Mesenchymal stem cell (in vitro differentiated cells and primary cell): ENCODE data around the gene MACROD2.

Experiments used
- DNase-seq: peaks from one replicate; pipeline ENCODE4 v3.0.0-alpha.2; 2013
- H2AFZ ChIP-seq: one replicate; pipeline ENCODE4 v1.6.1; 2013; ENCODE audit warnings: low read depth, mild to moderate bottlenecking, control low read depth, inconsistent platforms, low read length, moderate library complexity
- H2AK5ac ChIP-seq: 2 replicates; pipeline ENCODE4 v1.6.1; 2013; ENCODE audit warnings: low read length, moderate library complexity, mild to moderate bottlenecking, inconsistent platforms; ENCODE audit not compliant: severe bottlenecking
- H2BK120ac ChIP-seq: one replicate; pipeline ENCODE4 v1.6.1; 2013; ENCODE audit warnings: low read depth, mild to moderate bottlenecking, inconsistent platforms, low read length, moderate library complexity
- H2BK12ac ChIP-seq, 2 experiments: one replicate each; pipeline ENCODE4 v1.6.1; 2013; ENCODE audit warnings: inconsistent platforms in 2 of 2, low read length in 2 of 2, mild to moderate bottlenecking in 2 of 2, moderate library complexity in 2 of 2, control low read depth in 1 of 2
- H2BK15ac ChIP-seq: one replicate; pipeline ENCODE4 v1.6.1; 2013; ENCODE audit warnings: mild to moderate bottlenecking, low read depth, inconsistent platforms; ENCODE audit not compliant: poor library complexity, severe bottlenecking
- H2BK5ac ChIP-seq: 2 replicates; pipeline ENCODE4 v1.6.1; 2013; ENCODE audit warnings: low read depth, mild to moderate bottlenecking, low read length, control low read depth, inconsistent platforms; ENCODE audit not compliant: poor library complexity, severe bottlenecking
- H3K14ac ChIP-seq, 2 experiments: one replicate each; pipeline ENCODE4 v1.6.1; 2013; ENCODE audit warnings: inconsistent platforms in 2 of 2, low read length in 2 of 2, control low read depth in 1 of 2, mild to moderate bottlenecking in 1 of 2, moderate library complexity in 1 of 2
- H3K18ac ChIP-seq, 2 experiments: one replicate each; pipeline ENCODE4 v1.6.1; 2013; ENCODE audit warnings: inconsistent platforms in 2 of 2, low read length in 2 of 2, control low read depth in 1 of 2, low read depth in 1 of 2, mild to moderate bottlenecking in 1 of 2
- H3K23ac ChIP-seq, 2 experiments: one replicate each; pipeline ENCODE4 v1.6.1; 2013; ENCODE audit warnings: inconsistent platforms in 2 of 2, low read length in 2 of 2, mild to moderate bottlenecking in 2 of 2, moderate library complexity in 2 of 2, control low read depth in 1 of 2
- H3K27ac ChIP-seq: 2 replicates; pipeline ENCODE4 v1.5.1; 2013; ENCODE audit warnings: mild to moderate bottlenecking, moderate library complexity, low read length, control low read depth, inconsistent platforms; ENCODE audit not compliant: poor library complexity, severe bottlenecking
- H3K27me3 ChIP-seq, 2 experiments: 2 replicates each; pipeline versions ENCODE4 v1.6.1 to v1.7.0; 2013; ENCODE audit warnings: low read length in 2 of 2, mild to moderate bottlenecking in 2 of 2, moderate library complexity in 2 of 2, control low read depth in 1 of 2, inconsistent platforms in 1 of 2; ENCODE audit not compliant: control insufficient read depth in 1 of 2, insufficient read depth in 1 of 2
- H3K36me3 ChIP-seq, 2 experiments: 2 replicates each; pipeline versions ENCODE4 v1.6.1 to v1.7.0; 2013; ENCODE audit warnings: low read length in 2 of 2, control low read depth in 1 of 2, inconsistent platforms in 1 of 2, low read depth in 1 of 2, mild to moderate bottlenecking in 1 of 2; ENCODE audit not compliant: insufficient read depth in 2 of 2, control insufficient read depth in 1 of 2
- H3K4ac ChIP-seq, 2 experiments: one replicate each; pipeline ENCODE4 v1.6.1; 2013; ENCODE audit warnings: inconsistent platforms in 2 of 2, low read length in 2 of 2, mild to moderate bottlenecking in 2 of 2, moderate library complexity in 2 of 2, control low read depth in 1 of 2, low read depth in 1 of 2
- H3K4me1 ChIP-seq: 2 replicates; pipeline ENCODE4 v1.6.1; 2013; ENCODE audit warnings: low read depth, low read length, control low read depth; ENCODE audit not compliant: control insufficient read depth, insufficient read depth
- H3K4me2 ChIP-seq: 2 replicates; pipeline ENCODE4 v1.6.1; 2013; ENCODE audit warnings: low read length, mild to moderate bottlenecking, inconsistent platforms; ENCODE audit not compliant: poor library complexity, severe bottlenecking
- H3K4me3 ChIP-seq, 2 experiments: 2 replicates each; pipeline versions ENCODE4 v1.5.1 to v1.7.0; 2013; ENCODE audit warnings: low read length in 2 of 2, mild to moderate bottlenecking in 2 of 2, control low read depth in 1 of 2, low read depth in 1 of 2; ENCODE audit not compliant: insufficient read depth in 1 of 2
- H3K79me1 ChIP-seq: replicated peaks from 2 replicates; pipeline ENCODE4 v1.6.1; 2013; ENCODE audit warnings: mild to moderate bottlenecking, control low read depth, low read length, inconsistent platforms; ENCODE audit not compliant: poor library complexity, severe bottlenecking
- H3K9ac ChIP-seq: 2 replicates; pipeline ENCODE4 v1.7.0; 2013; ENCODE audit warnings: mild to moderate bottlenecking, low read length, moderate library complexity
- H3K9me3 ChIP-seq: 2 replicates; pipeline ENCODE4 v1.7.0; 2013; ENCODE audit warnings: mild to moderate bottlenecking, low read length; ENCODE audit not compliant: control insufficient read depth
- H4K8ac ChIP-seq: one replicate; pipeline ENCODE4 v1.6.1; 2013; ENCODE audit warnings: inconsistent platforms, mild to moderate bottlenecking, low read length, moderate library complexity
- H4K91ac ChIP-seq: one replicate; pipeline ENCODE4 v1.6.1; 2013; ENCODE audit warnings: mild to moderate bottlenecking, low read length, inconsistent platforms
- WGBS: methylation state at CpG from one replicate; pipeline ENCODE4 v1.1.7; 2013; ENCODE audit warnings: mixed read lengths; 5-methylcytosine and 5-hydroxymethylcytosine counted together

The MACROD2 gene

GRCh38 chr20:14561741-14562221 lies 566.5 kb downstream of the MACROD2 start:
- H2BK120ac ChIP-seq = no peak overlapping the region
- H2AK5ac ChIP-seq = no peak overlapping the region
- no peaks in the 10 kb centered on the region for H3K27me3 ChIP-seq
- H4K8ac ChIP-seq = no peak overlapping the region
- no peak overlapping the region for H3K4me2 ChIP-seq
- H2BK15ac ChIP-seq = no peak overlapping the region
- H3K4me1 ChIP-seq = no peaks in the 10 kb centered on the region
- H3K4me3 ChIP-seq = no peak overlapping the region
- WGBS = 88% methylated on average over 5 of the region's 6 CpGs
- no peak overlapping the region for H4K91ac ChIP-seq
- H3K9ac ChIP-seq = no peak overlapping the region
- no peaks in the 10 kb centered on the region for H3K36me3 ChIP-seq
- no peak overlapping the region for H3K18ac ChIP-seq
- H3K23ac ChIP-seq = no peak overlapping the region
- no peak for DNase-seq
- H2BK12ac ChIP-seq = no peak overlapping the region
- no peaks in the 10 kb centered on the region for H3K79me1 ChIP-seq
- no peak overlapping the region for H3K14ac ChIP-seq
- no peak overlapping the region for H2BK5ac ChIP-seq
- H2AFZ ChIP-seq = no peak overlapping the region
- H3K4ac ChIP-seq = no peak overlapping the region
- no peaks in the 10 kb centered on the region for H3K9me3 ChIP-seq
- no peak overlapping the region for H3K27ac ChIP-seq

DNA sequence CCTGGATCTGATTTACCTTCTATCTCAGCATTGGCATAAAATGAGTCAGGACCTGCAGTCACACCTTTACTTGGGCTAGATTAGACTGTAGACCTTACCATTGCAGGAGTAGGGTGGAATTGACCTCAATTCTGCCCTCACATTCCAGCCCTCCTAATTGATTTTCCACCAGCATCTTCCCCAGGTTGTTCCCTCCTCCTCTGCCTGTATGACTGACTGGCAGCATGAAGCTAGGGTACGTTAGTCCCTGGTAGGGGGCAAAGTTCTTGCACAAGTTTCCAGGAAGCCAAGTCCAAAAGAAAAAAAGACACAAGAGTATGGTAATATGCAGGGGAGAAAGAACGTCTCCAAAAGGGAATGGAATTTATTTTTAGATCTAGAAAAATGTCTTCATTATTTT lies 567.7 kb downstream of the MACROD2 start:
- H3K14ac ChIP-seq = no peak overlapping the region
- DNase-seq = no peak
- no peaks in the 10 kb centered on the region for H3K27me3 ChIP-seq
- H2BK5ac ChIP-seq = no peak overlapping the region
- H2AK5ac ChIP-seq = no peak overlapping the region
- no peaks in the 10 kb centered on the region for H3K79me1 ChIP-seq
- no peak overlapping the region for H2BK12ac ChIP-seq
- H3K4ac ChIP-seq = no peak overlapping the region
- WGBS = no CpG with 5 or more reads among the region's 2 CpGs
- no peak overlapping the region for H3K23ac ChIP-seq
- no peak overlapping the region for H2AFZ ChIP-seq
- H3K36me3 ChIP-seq = no peaks in the 10 kb centered on the region
- no peak overlapping the region for H3K4me3 ChIP-seq
- no peak overlapping the region for H2BK120ac ChIP-seq
- H3K9me3 ChIP-seq = no peaks in the 10 kb centered on the region
- H3K18ac ChIP-seq = no peak overlapping the region
- H3K9ac ChIP-seq = no peak overlapping the region
- H4K8ac ChIP-seq = no peak overlapping the region
- H3K4me2 ChIP-seq = no peak overlapping the region
- H3K27ac ChIP-seq = no peak overlapping the region
- H4K91ac ChIP-seq = no peak overlapping the region
- H2BK15ac ChIP-seq = no peak overlapping the region
- H3K4me1 ChIP-seq = no peaks in the 10 kb centered on the region

GRCh38 chr20:14566505-14566904 lies 571.2 kb downstream of the MACROD2 start:
- Histone ChIP-seq H3K4ac (no peak overlapping the region), H2AK5ac (no peak overlapping the region), H4K8ac (no peak overlapping the region), H3K9ac (no peak overlapping the region), H3K27me3 (no peaks in the 10 kb centered on the region), H2BK120ac (no peak overlapping the region), H3K79me1 (no peaks in the 10 kb centered on the region), H3K18ac (no peak overlapping the region), H2AFZ (no peak overlapping the region), H3K4me1 (no peaks in the 10 kb centered on the region), H3K9me3 (no peaks in the 10 kb centered on the region), H3K23ac (no peak overlapping the region), H3K14ac (no peak overlapping the region), H4K91ac (no peak overlapping the region), H3K36me3 (no peaks in the 10 kb centered on the region), H3K4me2 (no peak overlapping the region), H2BK12ac (no peak overlapping the region), H3K27ac (no peak overlapping the region), H2BK5ac (no peak overlapping the region), H2BK15ac (no peak overlapping the region), H3K4me3 (no peak overlapping the region)
- whole genome bisulfite sequencing = 67% methylated on average over 2 of the region's 2 CpGs
- peak; percentile 30 for DNase-seq

DNA sequence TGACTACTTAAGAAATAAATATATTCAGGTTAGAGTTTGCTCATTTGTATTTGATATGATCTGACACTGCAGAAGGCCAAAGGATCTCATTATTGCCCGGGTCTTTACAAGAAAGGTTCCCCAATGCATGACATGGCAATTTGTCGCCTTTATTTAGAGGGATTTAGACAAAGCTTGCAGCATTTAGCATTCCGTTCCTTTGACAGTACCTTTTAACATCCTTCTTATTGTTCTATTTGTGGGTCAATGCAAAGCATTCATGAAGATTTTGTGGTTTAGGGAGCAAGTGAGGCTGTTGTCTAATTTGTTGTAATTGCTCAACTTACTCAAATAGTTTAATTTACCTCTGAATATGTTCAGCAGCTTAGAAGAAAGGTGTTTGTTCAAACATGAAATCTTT lies 572.9 kb downstream of the MACROD2 start:
- H3K14ac ChIP-seq = no peak overlapping the region
- H4K8ac ChIP-seq = no peak overlapping the region
- H3K79me1 ChIP-seq = no peaks in the 10 kb centered on the region
- no peak overlapping the region for H4K91ac ChIP-seq
- no peak overlapping the region for H3K23ac ChIP-seq
- H3K36me3 ChIP-seq = no peaks in the 10 kb centered on the region
- no peak overlapping the region for H3K4me3 ChIP-seq
- no peak for DNase-seq
- H3K27me3 ChIP-seq = no peaks in the 10 kb centered on the region
- H3K9me3 ChIP-seq = no peaks in the 10 kb centered on the region
- H2AK5ac ChIP-seq = no peak overlapping the region
- no peak overlapping the region for H2BK15ac ChIP-seq
- H3K4ac ChIP-seq = no peak overlapping the region
- WGBS = 89% methylated on average over 2 of the region's 3 CpGs
- H3K27ac ChIP-seq = no peak overlapping the region
- no peak overlapping the region for H2BK5ac ChIP-seq
- H2BK120ac ChIP-seq = no peak overlapping the region
- H2BK12ac ChIP-seq = no peak overlapping the region
- H3K9ac ChIP-seq = no peak overlapping the region
- H3K4me1 ChIP-seq = no peaks in the 10 kb centered on the region
- H2AFZ ChIP-seq = no peak overlapping the region
- H3K4me2 ChIP-seq = no peak overlapping the region
- H3K18ac ChIP-seq = no peak overlapping the region
